Measurements from ENCODE around the gene TSPAN2. TPM values are rescaled to one million over a fixed set of nuclear protein-coding genes. Genes with fewer than 3 reads are reported as not detected.

Gene TSPAN2
- total and polyA plus RNA-seq, 2 donors: 3.2 to 4.5 TPM

GRCh38 chr1:115134231-115134630 is 44.9 kb upstream of the TSPAN2 start:
- DNase-seq (ENCODE audit: low read depth in 6 of 9, low spot score in 9 of 9): no peak
- Histone ChIP-seq H3K27me3 (ENCODE audit: control insufficient read depth in 2 of 2, insufficient read depth in 1 of 2, low read length in 1 of 2) (peaks cover 0 to 2% of the 10 kb centered on the region in 2 donors), H3K9me3 (ENCODE audit: control insufficient read depth in 2 of 2, insufficient read depth in 1 of 2, low read length in 1 of 2) (no peaks in the 10 kb centered on the region), H3K27ac (ENCODE audit: low read depth in 1 of 2, low read length in 1 of 2) (no peak overlapping the region), H3K4me3 (ENCODE audit: low read length in 2 of 2) (no peak overlapping the region), H3K4me1 (ENCODE audit: control insufficient read depth in 2 of 2, insufficient read depth in 2 of 2, low read length in 2 of 2) (peaks cover 0 to 3% of the 10 kb centered on the region in 2 donors), H3K36me3 (ENCODE audit: control insufficient read depth in 2 of 2, insufficient read depth in 2 of 2, low read length in 1 of 2) (no peaks in the 10 kb centered on the region)
- 96% methylated on average over 6 of the region's 6 CpGs for WGBS

- no peaks in the 10 kb centered on the region for H3K36me3 ChIP-seq (ENCODE audit: control insufficient read depth in 2 of 2, insufficient read depth in 2 of 2, low read length in 1 of 2)
- H3K27ac ChIP-seq (ENCODE audit: low read depth in 1 of 2, low read length in 1 of 2): no peak overlapping the region
- WGBS: 80% methylated on average over 1 of the region's 1 CpG
- H3K4me3 ChIP-seq (ENCODE audit: low read length in 2 of 2): no peak overlapping the region
- no peaks in the 10 kb centered on the region for H3K4me1 ChIP-seq (ENCODE audit: control insufficient read depth in 2 of 2, insufficient read depth in 2 of 2, low read length in 2 of 2)
- H3K9me3 ChIP-seq (ENCODE audit: control insufficient read depth in 2 of 2, insufficient read depth in 1 of 2, low read length in 1 of 2): no peaks in the 10 kb centered on the region
- H3K27me3 ChIP-seq (ENCODE audit: control insufficient read depth in 2 of 2, insufficient read depth in 1 of 2, low read length in 1 of 2): peaks cover 0 to 2% of the 10 kb centered on the region in 2 donors
- DNase-seq (ENCODE audit: low read depth in 6 of 9, low spot score in 9 of 9): no peak
Measured at GRCh38 chr1:115133440-115133839, 44.1 kb upstream of the TSPAN2 start.

- Histone ChIP-seq H3K4me1 (ENCODE audit: control insufficient read depth in 2 of 2, insufficient read depth in 2 of 2, low read length in 2 of 2) (no peaks in the 10 kb centered on the region), H3K36me3 (ENCODE audit: control insufficient read depth in 2 of 2, insufficient read depth in 2 of 2, low read length in 1 of 2) (no peaks in the 10 kb centered on the region), H3K27me3 (ENCODE audit: control insufficient read depth in 2 of 2, insufficient read depth in 1 of 2, low read length in 1 of 2) (no peaks in the 10 kb centered on the region), H3K4me3 (ENCODE audit: low read length in 2 of 2) (no peak overlapping the region), H3K9me3 (ENCODE audit: control insufficient read depth in 2 of 2, insufficient read depth in 1 of 2, low read length in 1 of 2) (no peaks in the 10 kb centered on the region), H3K27ac (ENCODE audit: low read depth in 1 of 2, low read length in 1 of 2) (no peak overlapping the region)
- DNase-seq (ENCODE audit: low read depth in 6 of 9, low spot score in 9 of 9): no peak
- WGBS: 92% methylated on average over 2 of the region's 2 CpGs
Measured at GRCh38 chr1:115130786-115131185, 41.5 kb upstream of the TSPAN2 start.

DNA sequence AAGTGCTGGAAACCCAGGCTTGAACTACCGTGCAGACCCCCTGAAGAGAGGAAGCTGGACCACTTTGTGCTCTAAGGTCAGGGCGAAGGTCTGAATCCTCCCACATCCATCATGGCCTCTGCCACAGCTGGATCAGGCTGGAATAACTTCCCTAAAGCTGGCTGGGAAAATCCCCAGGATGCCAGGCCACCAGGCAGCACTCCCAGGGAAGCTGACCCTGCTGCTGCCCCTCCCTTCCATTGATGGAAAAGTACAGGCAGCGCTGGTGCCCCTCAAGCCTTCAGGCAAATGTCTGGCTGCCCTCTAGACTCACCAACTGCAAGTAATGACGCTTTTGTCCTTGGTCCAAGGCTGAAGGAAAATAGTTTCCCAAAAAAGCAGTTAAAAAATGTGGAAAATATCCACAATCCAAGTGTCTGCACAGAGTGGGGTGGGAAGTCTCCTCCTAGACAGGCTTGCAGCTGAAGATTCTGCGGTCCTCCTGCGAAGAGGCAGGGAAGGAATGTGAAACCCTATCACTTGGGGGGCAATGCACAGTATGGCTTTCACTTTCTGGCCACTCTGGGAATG is 39.9 kb upstream of the TSPAN2 start:
- DNase-seq (ENCODE audit: low read depth in 6 of 9, low spot score in 9 of 9): no peak
- no peaks in the 10 kb centered on the region for H3K4me1 ChIP-seq (ENCODE audit: control insufficient read depth in 2 of 2, insufficient read depth in 2 of 2, low read length in 2 of 2)
- no peak overlapping the region for H3K4me3 ChIP-seq (ENCODE audit: low read length in 2 of 2)
- H3K36me3 ChIP-seq (ENCODE audit: control insufficient read depth in 2 of 2, insufficient read depth in 2 of 2, low read length in 1 of 2): no peaks in the 10 kb centered on the region
- no peaks in the 10 kb centered on the region for H3K9me3 ChIP-seq (ENCODE audit: control insufficient read depth in 2 of 2, insufficient read depth in 1 of 2, low read length in 1 of 2)
- 97% methylated on average over 6 of the region's 6 CpGs for WGBS
- H3K27me3 ChIP-seq (ENCODE audit: control insufficient read depth in 2 of 2, insufficient read depth in 1 of 2, low read length in 1 of 2): no peaks in the 10 kb centered on the region
- H3K27ac ChIP-seq (ENCODE audit: low read depth in 1 of 2, low read length in 1 of 2): no peak overlapping the region

DNA sequence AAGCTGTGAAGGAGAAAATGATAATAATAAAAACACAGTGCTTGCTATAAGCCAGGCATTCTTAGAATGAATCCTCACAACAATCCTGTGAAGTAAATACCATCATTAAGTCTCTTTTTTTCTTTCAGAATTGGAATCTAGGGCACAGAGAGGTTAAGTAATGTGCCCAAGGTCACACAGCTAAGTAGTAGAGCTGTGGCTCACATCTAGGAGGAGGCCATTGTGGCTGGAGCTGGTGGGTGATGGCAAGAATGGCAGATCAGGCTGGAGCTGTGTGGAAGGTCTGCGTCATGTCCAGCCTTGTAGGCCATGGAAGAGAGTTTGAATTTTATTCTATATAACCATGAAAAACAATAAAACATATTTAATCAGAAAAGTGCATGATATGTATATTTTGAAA is 38.2 kb upstream of the TSPAN2 start:
- Histone ChIP-seq H3K27ac (ENCODE audit: low read depth in 1 of 2, low read length in 1 of 2) (no peak overlapping the region), H3K4me1 (ENCODE audit: control insufficient read depth in 2 of 2, insufficient read depth in 2 of 2, low read length in 2 of 2) (no peaks in the 10 kb centered on the region), H3K27me3 (ENCODE audit: control insufficient read depth in 2 of 2, insufficient read depth in 1 of 2, low read length in 1 of 2) (no peaks in the 10 kb centered on the region), H3K4me3 (ENCODE audit: low read length in 2 of 2) (no peak overlapping the region), H3K9me3 (ENCODE audit: control insufficient read depth in 2 of 2, insufficient read depth in 1 of 2, low read length in 1 of 2) (no peaks in the 10 kb centered on the region), H3K36me3 (ENCODE audit: control insufficient read depth in 2 of 2, insufficient read depth in 2 of 2, low read length in 1 of 2) (no peaks in the 10 kb centered on the region)
- WGBS: 94% methylated on average over 1 of the region's 1 CpG
- DNase-seq (ENCODE audit: low read depth in 6 of 9, low spot score in 9 of 9): no peak

GRCh38 chr1:115126516-115126915 is 37.2 kb upstream of the TSPAN2 start:
- DNase-seq (ENCODE audit: low read depth in 6 of 9, low spot score in 9 of 9): no peak
- H3K4me1 ChIP-seq (ENCODE audit: control insufficient read depth in 2 of 2, insufficient read depth in 2 of 2, low read length in 2 of 2): no peaks in the 10 kb centered on the region
- no peaks in the 10 kb centered on the region for H3K36me3 ChIP-seq (ENCODE audit: control insufficient read depth in 2 of 2, insufficient read depth in 2 of 2, low read length in 1 of 2)
- no peaks in the 10 kb centered on the region for H3K9me3 ChIP-seq (ENCODE audit: control insufficient read depth in 2 of 2, insufficient read depth in 1 of 2, low read length in 1 of 2)
- H3K4me3 ChIP-seq (ENCODE audit: low read length in 2 of 2): no peak overlapping the region
- no peak overlapping the region for H3K27ac ChIP-seq (ENCODE audit: low read depth in 1 of 2, low read length in 1 of 2)
- 97% methylated on average over 2 of the region's 2 CpGs for WGBS
- H3K27me3 ChIP-seq (ENCODE audit: control insufficient read depth in 2 of 2, insufficient read depth in 1 of 2, low read length in 1 of 2): no peaks in the 10 kb centered on the region

DNA sequence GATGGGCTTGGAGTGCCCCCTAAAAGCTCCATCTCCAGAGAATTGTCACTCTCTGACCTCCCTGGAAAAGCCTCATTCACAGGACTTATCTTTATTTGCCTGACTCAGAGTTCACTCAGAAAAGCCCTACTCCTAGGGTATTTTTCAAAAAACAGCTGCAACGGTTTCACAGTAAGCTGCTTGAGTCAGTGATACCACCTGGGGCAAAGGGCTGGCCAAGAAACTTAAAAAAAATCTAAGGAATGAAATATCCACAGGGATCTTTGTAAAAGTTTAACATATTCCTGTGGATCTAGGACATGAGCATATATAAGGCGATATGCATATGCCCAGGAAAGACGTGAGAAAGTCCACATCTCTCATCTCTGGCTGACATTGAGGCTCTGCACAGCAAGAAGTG is 33.8 kb upstream of the TSPAN2 start:
- Histone ChIP-seq H3K4me1 (ENCODE audit: control insufficient read depth in 2 of 2, insufficient read depth in 2 of 2, low read length in 2 of 2) (no peaks in the 10 kb centered on the region), H3K36me3 (ENCODE audit: control insufficient read depth in 2 of 2, insufficient read depth in 2 of 2, low read length in 1 of 2) (no peaks in the 10 kb centered on the region)
- WGBS: 86% methylated on average over 3 of the region's 3 CpGs

GRCh38 chr1:115121793-115122192 is 32.5 kb upstream of the TSPAN2 start:
- Histone ChIP-seq H3K36me3 (ENCODE audit: control insufficient read depth in 2 of 2, insufficient read depth in 2 of 2, low read length in 1 of 2) (no peaks in the 10 kb centered on the region), H3K27me3 (ENCODE audit: control insufficient read depth in 2 of 2, insufficient read depth in 1 of 2, low read length in 1 of 2) (no peaks in the 10 kb centered on the region), H3K27ac (ENCODE audit: low read depth in 1 of 2, low read length in 1 of 2) (no peak overlapping the region), H3K9me3 (ENCODE audit: control insufficient read depth in 2 of 2, insufficient read depth in 1 of 2, low read length in 1 of 2) (no peaks in the 10 kb centered on the region), H3K4me1 (ENCODE audit: control insufficient read depth in 2 of 2, insufficient read depth in 2 of 2, low read length in 2 of 2) (no peaks in the 10 kb centered on the region), H3K4me3 (ENCODE audit: low read length in 2 of 2) (no peak overlapping the region)
- DNase-seq (ENCODE audit: low read depth in 6 of 9, low spot score in 9 of 9): no peak

More for the DNA sequence above, 33.8 kb upstream of the TSPAN2 start:
- no peak for DNase-seq (ENCODE audit: low read depth in 6 of 9, low spot score in 9 of 9)
- no peaks in the 10 kb centered on the region for H3K9me3 ChIP-seq (ENCODE audit: control insufficient read depth in 2 of 2, insufficient read depth in 1 of 2, low read length in 1 of 2)
- no peak overlapping the region for H3K27ac ChIP-seq (ENCODE audit: low read depth in 1 of 2, low read length in 1 of 2)
- H3K4me3 ChIP-seq (ENCODE audit: low read length in 2 of 2): no peak overlapping the region
- H3K27me3 ChIP-seq (ENCODE audit: control insufficient read depth in 2 of 2, insufficient read depth in 1 of 2, low read length in 1 of 2): no peaks in the 10 kb centered on the region

DNA sequence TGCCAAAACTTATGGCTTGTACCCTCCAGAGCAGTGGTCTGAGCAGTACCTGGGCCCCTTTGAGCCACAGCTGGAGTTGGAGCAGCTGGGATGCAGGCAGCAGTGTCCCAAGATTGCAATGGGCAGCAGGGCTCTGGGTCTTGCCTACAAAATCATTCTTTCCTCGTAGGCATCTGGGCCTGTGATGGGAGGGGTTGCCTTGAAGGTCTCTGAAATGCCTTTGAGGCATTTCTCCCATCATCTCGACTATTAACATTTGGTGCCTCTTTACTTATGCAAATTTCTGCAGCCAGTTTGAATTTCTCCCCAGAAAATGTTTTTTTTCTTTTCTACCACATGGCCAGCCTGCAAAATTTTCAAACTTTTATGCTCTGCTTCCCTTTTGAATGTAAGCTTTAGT is 31.0 kb upstream of the TSPAN2 start:
- DNase-seq (ENCODE audit: low read depth in 6 of 9, low spot score in 9 of 9): no peak
- WGBS: 83% methylated on average over 2 of the region's 2 CpGs
- H3K36me3 ChIP-seq (ENCODE audit: control insufficient read depth in 2 of 2, insufficient read depth in 2 of 2, low read length in 1 of 2): no peaks in the 10 kb centered on the region
- no peak overlapping the region for H3K4me3 ChIP-seq (ENCODE audit: low read length in 2 of 2)
- no peaks in the 10 kb centered on the region for H3K4me1 ChIP-seq (ENCODE audit: control insufficient read depth in 2 of 2, insufficient read depth in 2 of 2, low read length in 2 of 2)
- H3K9me3 ChIP-seq (ENCODE audit: control insufficient read depth in 2 of 2, insufficient read depth in 1 of 2, low read length in 1 of 2): no peaks in the 10 kb centered on the region
- no peaks in the 10 kb centered on the region for H3K27me3 ChIP-seq (ENCODE audit: control insufficient read depth in 2 of 2, insufficient read depth in 1 of 2, low read length in 1 of 2)
- no peak overlapping the region for H3K27ac ChIP-seq (ENCODE audit: low read depth in 1 of 2, low read length in 1 of 2)

DNA sequence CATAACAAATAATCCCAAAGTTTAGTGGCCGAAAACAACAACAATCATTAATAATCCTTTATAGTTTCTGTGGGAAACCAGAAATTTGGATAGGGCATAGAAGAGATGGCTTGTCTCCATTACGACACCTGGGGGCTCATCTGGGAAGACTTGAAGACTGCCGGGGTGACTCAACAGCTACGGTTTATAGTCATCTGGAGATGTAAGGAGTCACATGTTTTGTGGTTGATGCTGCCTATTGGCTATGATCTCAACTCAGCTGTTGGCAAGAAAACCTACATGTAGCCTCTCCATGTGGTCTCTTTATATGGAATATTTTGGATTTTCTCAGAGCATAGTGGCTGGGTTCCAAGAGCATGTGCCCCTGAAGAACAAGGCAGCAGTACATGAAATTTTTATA is 29.3 kb upstream of the TSPAN2 start:
- no peak for DNase-seq (ENCODE audit: low read depth in 6 of 9, low spot score in 9 of 9)
- Histone ChIP-seq H3K27me3 (ENCODE audit: control insufficient read depth in 2 of 2, insufficient read depth in 1 of 2, low read length in 1 of 2) (no peaks in the 10 kb centered on the region), H3K27ac (ENCODE audit: low read depth in 1 of 2, low read length in 1 of 2) (no peak overlapping the region), H3K36me3 (ENCODE audit: control insufficient read depth in 2 of 2, insufficient read depth in 2 of 2, low read length in 1 of 2) (no peaks in the 10 kb centered on the region), H3K4me1 (ENCODE audit: control insufficient read depth in 2 of 2, insufficient read depth in 2 of 2, low read length in 2 of 2) (no peaks in the 10 kb centered on the region), H3K9me3 (ENCODE audit: control insufficient read depth in 2 of 2, insufficient read depth in 1 of 2, low read length in 1 of 2) (no peaks in the 10 kb centered on the region), H3K4me3 (ENCODE audit: low read length in 2 of 2) (no peak overlapping the region)
- WGBS: 97% methylated on average over 4 of the region's 4 CpGs
